Pancreas (tissue), 10 donors: ENCODE measurements around the gene CCDC27. TPM values are rescaled to one million over a fixed set of nuclear protein-coding genes. Genes with fewer than 3 reads are reported as not detected.

Experiments
- ATAC-seq, 4 donors: fragments of 200-7000 bp; cut with Tn5 transposase; one replicate each; pipeline versions ENCODE4 v1.8.0 to v1.9.1; 2020; ENCODE audit warnings: mild to moderate bottlenecking in 4 of 4, moderate library complexity in 4 of 4
- DNase-seq, 6 donors: peaks; one replicate each; pipeline ENCODE4 v3.0.0-alpha.2; 2020
- FAIRE-seq: peaks from 2 replicates; lab custom pipeline; 2012; peaks lifted over from hg19 to GRCh38; lab: Jason Lieb, UNC
- H3K27ac ChIP-seq, 4 donors: fragments of 200-600 bp; sonication (generic); 1 replicate in 3 of 4; 2 replicates in 1 of 4; pipeline versions ENCODE4 v1.5.0 to v1.8.0; 2020
- H3K27me3 ChIP-seq, 4 donors: fragments of 200-600 bp; one replicate each; pipeline ENCODE4 v1.8.0; 2021
- H3K36me3 ChIP-seq, 3 donors: fragments of 200-600 bp; sonication (generic) in 1 of 3; one replicate each; pipeline versions ENCODE4 v1.5.0 to v1.8.0; 2020 to 2021
- H3K4me1 ChIP-seq, 3 donors: fragments of 200-600 bp; one replicate each; pipeline ENCODE4 v1.8.0; 2021
- H3K4me3 ChIP-seq, 4 donors: fragments of 200-600 bp; sonication (generic) in 2 of 4; one replicate each; pipeline versions ENCODE4 v1.5.0 to v1.8.0; 2020 to 2021
- H3K9me3 ChIP-seq, 4 donors: fragments of 200-600 bp; one replicate each; pipeline ENCODE4 v1.8.0; 2021
- CTCF ChIP-seq, 4 donors: fragments of 200-600 bp; sonication (generic) in 3 of 4; IDR thresholded peaks; one replicate each; pipeline versions ENCODE4 v1.5.0 to v1.8.0; 2021; ENCODE audit warnings: antibody characterized with exemption in 4 of 4
- WGBS, 2 donors: extraction: QIAGEN DNeasy Blood & Tissue Kit; methylation state at CpG; one replicate each; pipeline ENCODE4 v1.1.7; 2013; 5-methylcytosine and 5-hydroxymethylcytosine counted together
- intact Hi-C, 3 donors: fragments of 100-400 bp; cut with DNase I; formaldehyde crosslinking; loops; one replicate each; pipeline versions ENCODE4 v1.11.1 to v1.14.2; 2022
- polyA plus RNA-seq, 2 donors: library from polyadenylated mRNA; stranded (reverse); fragments of 200-250 nt; gene quantifications; one replicate each; pipeline ENCODE4 v1.2.3, GENCODE V29; 2013
- total RNA-seq, 6 donors: library from RNA; stranded (reverse); fragmentation: NEBNext Ultra II Directional in 4 of 6; extraction: Animal tissue kit (Norgen Biotek cat#: 25700) in 4 of 6; gene quantifications; one replicate each; pipeline versions ENCODE4 v1.2.1 to v1.2.4, GENCODE V29; 2021 to 2023
- donor health status: healthy with polysubstance abuse.
- donor health status: DM: no; HTN: no; CAD: no; lungs with moderate emphysema.
- donor health status: DM: no; HTN: no; CAD: no.
- donor health status: control.
- donor health status: control.
- donor health status: Bipolar disorder and iron deficiency.
- donor health status: DM: yes; HTN: yes; CAD: no.
- donor health status: DM: no; HTN: no; CAD: no.
- donor health status: DM: no; HTN: no; CAD: no.
- donor health status: DM: yes; HTN: yes; CAD: no.

Gene CCDC27
- total and polyA plus RNA-seq, 8 donors = 0.04 TPM; not detected in 7

- 57 to 66% methylated on average over 18 to 19 of the region's 19 CpGs for WGBS, 2 donors
- DNase-seq (no peak), FAIRE-seq (no peak), ATAC-seq (no peak)
- Histone ChIP-seq H3K4me3 (no peak overlapping the region), H3K36me3 (no peaks in the 10 kb centered on the region), H3K9me3 (no peaks in the 10 kb centered on the region), H3K4me1 (peaks cover 0 to 6% (median 0%) of the 10 kb centered on the region in 3 donors), H3K27me3 (no peaks in the 10 kb centered on the region), H3K27ac (no peak overlapping the region)
- no peak for TF ChIP-seq CTCF (IDR thresholded peaks at IDR 0.05)
- intact Hi-C loops = no loop called here
These were observed 39.4 kb upstream of the CCDC27 start for GRCh38 chr1:3712573-3713535.

DNA sequence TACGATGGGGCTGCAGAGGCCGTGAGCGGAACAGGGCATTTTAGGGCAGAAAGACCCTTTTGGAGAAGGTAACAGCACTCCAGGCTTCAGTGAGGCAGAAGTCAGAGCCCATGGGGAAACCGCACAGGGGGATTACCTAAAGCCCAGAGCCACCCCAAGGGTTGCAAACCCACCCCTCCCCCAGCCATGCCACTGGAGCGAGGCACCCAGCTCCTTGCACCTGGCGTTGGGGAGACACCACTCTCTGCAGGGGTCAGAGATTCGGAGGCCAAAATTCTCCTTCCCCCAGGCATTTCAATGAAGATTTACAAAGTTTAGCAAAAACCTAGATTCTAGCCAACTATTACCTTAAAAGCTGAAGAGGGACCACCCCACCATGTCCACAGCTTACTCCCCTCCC lies 38.4 kb upstream of the CCDC27 start:
- no peak overlapping the region for H3K27ac ChIP-seq
- no peaks in the 10 kb centered on the region for H3K27me3 ChIP-seq
- DNase-seq = no peak
- intact Hi-C loops = no loop called here
- H3K4me3 ChIP-seq = no peak overlapping the region
- H3K4me1 ChIP-seq = peaks cover 0 to 2% (median 0%) of the 10 kb centered on the region in 3 donors
- H3K9me3 ChIP-seq = no peaks in the 10 kb centered on the region
- 80 to 85% methylated on average over 7 of the region's 7 CpGs for WGBS, 2 donors
- no peak for FAIRE-seq
- H3K36me3 ChIP-seq = no peaks in the 10 kb centered on the region
- no peak for TF ChIP-seq CTCF (IDR thresholded peaks at IDR 0.05)
- no peak for ATAC-seq

- DNase-seq = no peak
- TF ChIP-seq CTCF (IDR thresholded peaks at IDR 0.05) = no peak
- no peaks in the 10 kb centered on the region for H3K9me3 ChIP-seq
- no peak overlapping the region for H3K27ac ChIP-seq
- no peaks in the 10 kb centered on the region for H3K4me1 ChIP-seq
- no peaks in the 10 kb centered on the region for H3K27me3 ChIP-seq
- WGBS, 2 donors = 64 to 75% methylated on average over 8 to 10 of the region's 10 CpGs
- no peak for ATAC-seq
- H3K36me3 ChIP-seq = no peaks in the 10 kb centered on the region
- FAIRE-seq = no peak
- no peak overlapping the region for H3K4me3 ChIP-seq
- intact Hi-C loops = no loop called here
These were observed 37.9 kb upstream of the CCDC27 start for GRCh38 chr1:3714284-3714741.

- WGBS, 2 donors = 86 to 87% methylated on average over 10 of the region's 10 CpGs
- intact Hi-C loops = no loop called here
- no peak for ATAC-seq
These were observed 37.4 kb upstream of the CCDC27 start for GRCh38 chr1:3714814-3715213.

More at GRCh38 chr1:3714814-3715213, 37.4 kb upstream of the CCDC27 start:
- TF ChIP-seq CTCF (IDR thresholded peaks at IDR 0.05) = no peak
- Histone ChIP-seq H3K4me1 (no peaks in the 10 kb centered on the region), H3K27me3 (no peaks in the 10 kb centered on the region), H3K36me3 (no peaks in the 10 kb centered on the region), H3K4me3 (no peak overlapping the region), H3K27ac (no peak overlapping the region), H3K9me3 (no peaks in the 10 kb centered on the region)
- no peak for FAIRE-seq
- DNase-seq = no peak
